ENCODE results near the gene PDHX. TPM values are rescaled to one million over a fixed set of nuclear protein-coding genes. Genes with fewer than 3 reads are reported as not detected.
A peak's percentile ranks its signal among the peaks of the same experiment; 100 is the strongest.

PDHX gene
- total RNA-seq, 1 donor from 2014 or later: 44.0 TPM

- no peak overlapping the region for H2AFZ ChIP-seq (ENCODE audit: low read depth, low read length)
- H3K4me1 Mint-ChIP-seq (ENCODE audit: low read depth, unreplicated experiment): peaks cover 3% of the 10 kb centered on the region
- FAIRE-seq: no peak
Measured at GRCh38 chr11:35009191-35009943, 92.9 kb downstream of the PDHX start.

DNA sequence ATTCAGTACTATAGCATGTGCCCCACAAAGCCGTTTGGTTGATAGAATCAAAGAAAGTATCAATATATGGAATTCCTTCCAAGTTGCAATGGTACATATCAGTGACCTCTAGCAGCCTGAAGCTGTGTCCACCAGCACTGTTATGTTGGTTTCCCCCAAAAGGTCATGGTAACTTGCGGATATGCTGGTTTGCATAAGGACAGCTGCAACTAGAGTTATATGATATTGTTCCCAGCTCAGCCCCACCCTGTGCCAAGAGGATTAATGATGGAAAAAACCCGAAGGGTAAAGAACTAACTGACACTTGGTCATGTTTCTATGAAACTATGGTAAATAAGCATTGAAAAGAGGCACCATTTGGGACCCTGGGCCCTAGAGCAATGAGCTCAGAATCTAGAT is 93.5 kb downstream of the PDHX start:
- H3K9me3 ChIP-seq (ENCODE audit: insufficient read depth, low read depth, low read length): no peaks in the 10 kb centered on the region
- Mint-ChIP-seq H3K27me3 (ENCODE audit: low read depth, unreplicated experiment) (no peaks in the 10 kb centered on the region), H3K36me3 (ENCODE audit: low read depth, unreplicated experiment) (no peaks in the 10 kb centered on the region), H3K9me3 (ENCODE audit: unreplicated experiment) (no peaks in the 10 kb centered on the region), H3K4me3 (ENCODE audit: unreplicated experiment) (no peak overlapping the region), H3K4me1 (ENCODE audit: low read depth, unreplicated experiment) (peaks cover 3% of the 10 kb centered on the region), H3K27ac (ENCODE audit: unreplicated experiment) (no peak overlapping the region)
- H3K79me2 ChIP-seq (ENCODE audit: insufficient read depth, low read length): no peaks in the 10 kb centered on the region
- peak overlapping the region; percentile 49 for H3K4me2 ChIP-seq (ENCODE audit: low read length)
- DNase-seq (ENCODE audit: low read depth) (no peak), FAIRE-seq (no peak)
- H2AFZ ChIP-seq (ENCODE audit: low read depth, low read length): no peak overlapping the region
- H3K36me3 ChIP-seq (ENCODE audit: insufficient read depth, low read length): no peaks in the 10 kb centered on the region
- peaks cover 32% of the 10 kb centered on the region for H3K4me1 ChIP-seq (ENCODE audit: insufficient read depth, low read length)
- peak overlapping the region; percentile 52 for H3K27ac ChIP-seq (ENCODE audit: low read depth, low read length)
- TF ChIP-seq CTCF (IDR thresholded peaks at IDR 0.05; ENCODE audit: insufficient read depth, low read depth, low read length): no peak
- no peak for TF ChIP-seq EZH2 (IDR thresholded peaks at IDR 0.05; ENCODE audit: insufficient read depth, low read length)
- no peaks in the 10 kb centered on the region for H3K27me3 ChIP-seq (ENCODE audit: insufficient read depth, low read length)
- H3K4me3 ChIP-seq (ENCODE audit: insufficient read depth, low read depth, low read length): no peak overlapping the region
- H3K9ac ChIP-seq (ENCODE audit: low read length): peak overlapping the region; percentile 13
- no peaks in the 10 kb centered on the region for H4K20me1 ChIP-seq (ENCODE audit: insufficient read depth, low read length)

More at GRCh38 chr11:35009191-35009943, 92.9 kb downstream of the PDHX start:
- DNase-seq (ENCODE audit: low read depth): peak; percentile 82
- Mint-ChIP-seq H3K27me3 (ENCODE audit: low read depth, unreplicated experiment) (no peaks in the 10 kb centered on the region), H3K4me3 (ENCODE audit: unreplicated experiment) (no peak overlapping the region), H3K27ac (ENCODE audit: unreplicated experiment) (no peak overlapping the region), H3K36me3 (ENCODE audit: low read depth, unreplicated experiment) (no peaks in the 10 kb centered on the region), H3K9me3 (ENCODE audit: unreplicated experiment) (no peaks in the 10 kb centered on the region)
- Histone ChIP-seq H3K27ac (ENCODE audit: low read depth, low read length) (peak overlapping the region; percentile 52), H3K4me1 (ENCODE audit: insufficient read depth, low read length) (peaks cover 28% of the 10 kb centered on the region), H4K20me1 (ENCODE audit: insufficient read depth, low read length) (no peaks in the 10 kb centered on the region), H3K9me3 (ENCODE audit: insufficient read depth, low read depth, low read length) (no peaks in the 10 kb centered on the region), H3K9ac (ENCODE audit: low read length) (peak overlapping the region; percentile 13), H3K79me2 (ENCODE audit: insufficient read depth, low read length) (no peaks in the 10 kb centered on the region), H3K4me2 (ENCODE audit: low read length) (peak overlapping the region; percentile 49), H3K27me3 (ENCODE audit: insufficient read depth, low read length) (no peaks in the 10 kb centered on the region), H3K4me3 (ENCODE audit: insufficient read depth, low read depth, low read length) (no peak overlapping the region), H3K36me3 (ENCODE audit: insufficient read depth, low read length) (no peaks in the 10 kb centered on the region)
- TF ChIP-seq CTCF (IDR thresholded peaks at IDR 0.05; ENCODE audit: insufficient read depth, low read depth, low read length) (no peak), EZH2 (IDR thresholded peaks at IDR 0.05; ENCODE audit: insufficient read depth, low read length) (no peak)

GRCh38 chr11:35010654-35011053 is 94.2 kb downstream of the PDHX start:
- Histone ChIP-seq H4K20me1 (ENCODE audit: insufficient read depth, low read length) (no peaks in the 10 kb centered on the region), H3K9me3 (ENCODE audit: insufficient read depth, low read depth, low read length) (no peaks in the 10 kb centered on the region), H3K79me2 (ENCODE audit: insufficient read depth, low read length) (no peaks in the 10 kb centered on the region), H3K36me3 (ENCODE audit: insufficient read depth, low read length) (no peaks in the 10 kb centered on the region), H3K27me3 (ENCODE audit: insufficient read depth, low read length) (no peaks in the 10 kb centered on the region), H3K9ac (ENCODE audit: low read length) (no peak overlapping the region), H3K4me2 (ENCODE audit: low read length) (no peak overlapping the region), H3K4me1 (ENCODE audit: insufficient read depth, low read length) (peaks cover 32% of the 10 kb centered on the region), H3K4me3 (ENCODE audit: insufficient read depth, low read depth, low read length) (no peak overlapping the region), H3K27ac (ENCODE audit: low read depth, low read length) (no peak overlapping the region), H2AFZ (ENCODE audit: low read depth, low read length) (no peak overlapping the region)
- Mint-ChIP-seq H3K36me3 (ENCODE audit: low read depth, unreplicated experiment) (no peaks in the 10 kb centered on the region), H3K27ac (ENCODE audit: unreplicated experiment) (no peak overlapping the region), H3K4me1 (ENCODE audit: low read depth, unreplicated experiment) (peaks cover 3% of the 10 kb centered on the region), H3K9me3 (ENCODE audit: unreplicated experiment) (no peaks in the 10 kb centered on the region), H3K4me3 (ENCODE audit: unreplicated experiment) (no peak overlapping the region), H3K27me3 (ENCODE audit: low read depth, unreplicated experiment) (no peaks in the 10 kb centered on the region)
- FAIRE-seq: no peak
- DNase-seq (ENCODE audit: low read depth): no peak
- TF ChIP-seq CTCF (IDR thresholded peaks at IDR 0.05; ENCODE audit: insufficient read depth, low read depth, low read length) (no peak), EZH2 (IDR thresholded peaks at IDR 0.05; ENCODE audit: insufficient read depth, low read length) (no peak)
